ENCODE measurements around the gene SLC6A1. TPM values are rescaled to one million over a fixed set of nuclear protein-coding genes. Genes with fewer than 3 reads are reported as not detected.

The SLC6A1 gene
- total RNA-seq: not detected in 2 replicates

DNA sequence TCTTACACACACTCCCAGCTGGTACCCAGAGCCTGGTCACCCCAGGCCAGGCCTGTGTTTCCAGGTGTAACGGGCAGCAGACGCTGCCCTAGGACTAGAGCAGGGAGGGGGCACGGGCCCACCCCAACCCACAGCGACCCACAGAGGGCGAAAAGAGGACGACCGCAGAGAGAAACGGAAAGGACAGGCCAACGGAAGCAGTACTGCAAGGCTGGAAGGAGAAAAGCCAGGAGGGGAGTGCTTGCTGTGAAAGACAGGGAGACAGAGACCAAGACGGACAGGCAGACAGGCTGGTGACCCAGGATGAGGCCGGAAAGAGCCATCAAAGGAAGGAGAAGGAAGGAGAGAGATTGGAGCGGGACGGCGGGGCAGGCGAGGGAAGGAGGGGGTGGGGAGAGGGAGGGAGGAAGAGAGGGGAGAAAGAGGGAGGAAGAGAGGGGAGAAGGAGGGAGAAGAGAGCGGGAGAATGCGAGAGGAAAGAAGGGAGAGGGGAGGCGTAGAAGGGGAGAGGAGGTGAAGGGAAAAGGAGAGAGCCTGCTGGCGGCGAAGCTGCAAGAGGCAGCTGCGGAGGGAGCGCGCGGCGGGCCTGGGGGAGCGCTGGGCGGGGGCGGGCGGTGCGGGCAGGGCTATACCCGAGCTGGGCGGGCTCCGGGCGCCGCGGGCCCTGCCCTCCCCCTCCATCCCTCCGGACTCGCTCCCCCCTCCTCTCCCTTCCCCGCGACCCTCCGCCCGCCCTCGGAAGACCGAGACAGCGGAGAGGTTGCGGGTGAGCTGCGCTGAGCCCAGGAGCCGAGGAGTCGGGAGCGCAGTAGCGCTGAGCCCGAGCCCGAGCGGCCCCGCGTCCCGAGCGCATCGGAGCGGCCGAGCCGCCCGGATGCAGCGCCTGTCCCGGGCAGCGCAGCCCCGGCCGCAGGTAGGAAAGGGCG lies at the start of gene SLC6A1:
Gene SLC6A1 (plus strand): TSS at position 732 of the 926 bp plus-strand sequence. CDS start 24,464 bp downstream, outside the sequence.

Other genes starting within 250 kb of the SLC6A1 start
- not detected in 2 replicates for gene SLC6A11, start 176.5 kb upstream of the SLC6A1 start, total RNA-seq
- gene HRH1, start 161.7 kb downstream of the SLC6A1 start, total RNA-seq: 6.6 and 11.4 TPM in 2 replicates

Measured in uterine smooth muscle cell (primary cell).